ENCODE measurements around the gene SRC. TPM values are rescaled to one million over a fixed set of nuclear protein-coding genes. Genes with fewer than 3 reads are reported as not detected.

The SRC gene
- polyA plus RNA-seq, 1 experiment, result 13.9 TPM

DNA sequence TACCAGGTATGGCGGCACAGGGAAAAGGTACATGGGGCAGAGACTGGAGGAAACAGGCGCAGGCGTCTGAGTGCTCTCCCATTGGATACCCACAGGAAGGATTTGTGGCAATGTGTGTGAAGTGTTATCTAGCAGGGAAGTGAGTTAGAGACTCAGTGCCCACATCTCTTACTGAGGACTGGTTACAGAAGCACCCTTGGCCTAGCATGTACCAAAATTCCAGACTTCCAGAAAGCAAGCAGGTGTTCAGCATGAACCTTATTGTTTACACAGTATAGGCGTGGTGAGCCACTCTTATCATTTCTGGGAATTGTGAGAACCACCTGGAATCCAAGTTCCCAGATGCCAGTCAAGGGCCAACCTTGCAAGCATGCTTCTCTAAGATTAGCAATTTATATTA, 42.3 kb upstream of the SRC start:
- ChIA-PET CTCF (no interaction called here), POLR2A (no interaction called here)
- TF ChIP-seq, protein P1, sequence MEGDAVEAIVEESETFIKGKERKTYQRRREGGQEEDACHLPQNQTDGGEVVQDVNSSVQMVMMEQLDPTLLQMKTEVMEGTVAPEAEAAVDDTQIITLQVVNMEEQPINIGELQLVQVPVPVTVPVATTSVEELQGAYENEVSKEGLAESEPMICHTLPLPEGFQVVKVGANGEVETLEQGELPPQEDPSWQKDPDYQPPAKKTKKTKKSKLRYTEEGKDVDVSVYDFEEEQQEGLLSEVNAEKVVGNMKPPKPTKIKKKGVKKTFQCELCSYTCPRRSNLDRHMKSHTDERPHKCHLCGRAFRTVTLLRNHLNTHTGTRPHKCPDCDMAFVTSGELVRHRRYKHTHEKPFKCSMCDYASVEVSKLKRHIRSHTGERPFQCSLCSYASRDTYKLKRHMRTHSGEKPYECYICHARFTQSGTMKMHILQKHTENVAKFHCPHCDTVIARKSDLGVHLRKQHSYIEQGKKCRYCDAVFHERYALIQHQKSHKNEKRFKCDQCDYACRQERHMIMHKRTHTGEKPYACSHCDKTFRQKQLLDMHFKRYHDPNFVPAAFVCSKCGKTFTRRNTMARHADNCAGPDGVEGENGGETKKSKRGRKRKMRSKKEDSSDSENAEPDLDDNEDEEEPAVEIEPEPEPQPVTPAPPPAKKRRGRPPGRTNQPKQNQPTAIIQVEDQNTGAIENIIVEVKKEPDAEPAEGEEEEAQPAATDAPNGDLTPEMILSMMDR (IDR thresholded peaks at IDR 0.05; ENCODE audit: low read depth, low read length), result no peak
- DNase-seq (ENCODE audit: low read depth, low spot score), result no peak
- Histone ChIP-seq H3K27ac (ENCODE audit: low read depth, low read length) (no peak overlapping the region), H3K9me3 (ENCODE audit: control insufficient read depth, insufficient read depth, low read length) (no peaks in the 10 kb centered on the region), H3K27me3 (ENCODE audit: control insufficient read depth, insufficient read depth, low read length) (no peaks in the 10 kb centered on the region), H3K4me3 (ENCODE audit: low read depth, low read length) (no peak overlapping the region)

DNA sequence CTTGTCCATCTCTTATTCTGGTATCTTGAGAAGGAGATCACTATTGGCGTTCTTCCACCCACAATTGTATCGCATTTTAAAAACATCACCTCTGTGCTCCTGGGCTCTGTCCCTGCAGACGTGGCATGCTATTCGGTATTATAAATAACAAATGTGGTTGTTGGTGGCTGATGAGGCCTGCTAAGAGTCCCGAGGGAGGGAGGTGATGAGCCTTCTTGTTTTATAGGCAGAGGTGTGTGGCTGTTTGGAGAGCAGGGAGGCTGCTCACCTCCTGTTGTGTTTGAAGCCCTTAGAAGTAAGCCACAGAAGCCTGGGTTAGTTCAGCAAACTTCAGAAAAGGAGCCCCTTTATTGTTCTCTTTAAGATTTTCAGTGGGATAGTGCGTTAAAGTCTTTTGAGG, 40.9 kb upstream of the SRC start:
- no peak for DNase-seq (ENCODE audit: low read depth, low spot score)
- H3K27me3 ChIP-seq (ENCODE audit: control insufficient read depth, insufficient read depth, low read length), result no peaks in the 10 kb centered on the region
- H3K4me3 ChIP-seq (ENCODE audit: low read depth, low read length), result no peak overlapping the region
- no peak overlapping the region for H3K27ac ChIP-seq (ENCODE audit: low read depth, low read length)
- no peaks in the 10 kb centered on the region for H3K9me3 ChIP-seq (ENCODE audit: control insufficient read depth, insufficient read depth, low read length)
- CTCF ChIA-PET, result no interaction called here
- TF ChIP-seq, protein P1 (IDR thresholded peaks at IDR 0.05; ENCODE audit: low read depth, low read length), result no peak
- POLR2A ChIA-PET, result no interaction called here

DNA sequence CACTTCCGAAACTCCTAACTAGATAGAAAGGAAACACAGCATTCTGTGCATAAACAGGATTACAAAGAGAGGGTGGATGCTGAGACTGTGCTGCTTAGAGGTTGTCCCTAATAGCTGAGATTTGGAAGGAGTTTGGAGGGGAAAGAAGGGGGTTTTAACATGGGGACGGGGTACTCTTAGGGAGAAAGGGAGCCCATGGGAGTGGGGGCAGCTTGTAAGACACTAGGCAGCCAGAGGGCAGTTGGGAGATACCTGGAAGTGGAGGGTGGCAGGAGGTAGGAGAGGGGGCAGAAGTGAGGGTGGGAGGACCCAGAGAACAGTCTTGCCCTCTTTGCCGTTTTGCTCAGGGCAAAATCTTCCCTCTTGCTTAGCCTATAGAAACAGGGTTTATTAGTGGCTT, 40.1 kb upstream of the SRC start:
- CTCF ChIA-PET, result no interaction called here
- TF ChIP-seq, protein P1 (IDR thresholded peaks at IDR 0.05; ENCODE audit: low read depth, low read length), result no peak
- no peak for DNase-seq (ENCODE audit: low read depth, low spot score)
- POLR2A ChIA-PET, result no interaction called here
- Histone ChIP-seq H3K9me3 (ENCODE audit: control insufficient read depth, insufficient read depth, low read length) (no peaks in the 10 kb centered on the region), H3K27ac (ENCODE audit: low read depth, low read length) (no peak overlapping the region), H3K4me3 (ENCODE audit: low read depth, low read length) (no peak overlapping the region), H3K27me3 (ENCODE audit: control insufficient read depth, insufficient read depth, low read length) (no peaks in the 10 kb centered on the region)

DNA sequence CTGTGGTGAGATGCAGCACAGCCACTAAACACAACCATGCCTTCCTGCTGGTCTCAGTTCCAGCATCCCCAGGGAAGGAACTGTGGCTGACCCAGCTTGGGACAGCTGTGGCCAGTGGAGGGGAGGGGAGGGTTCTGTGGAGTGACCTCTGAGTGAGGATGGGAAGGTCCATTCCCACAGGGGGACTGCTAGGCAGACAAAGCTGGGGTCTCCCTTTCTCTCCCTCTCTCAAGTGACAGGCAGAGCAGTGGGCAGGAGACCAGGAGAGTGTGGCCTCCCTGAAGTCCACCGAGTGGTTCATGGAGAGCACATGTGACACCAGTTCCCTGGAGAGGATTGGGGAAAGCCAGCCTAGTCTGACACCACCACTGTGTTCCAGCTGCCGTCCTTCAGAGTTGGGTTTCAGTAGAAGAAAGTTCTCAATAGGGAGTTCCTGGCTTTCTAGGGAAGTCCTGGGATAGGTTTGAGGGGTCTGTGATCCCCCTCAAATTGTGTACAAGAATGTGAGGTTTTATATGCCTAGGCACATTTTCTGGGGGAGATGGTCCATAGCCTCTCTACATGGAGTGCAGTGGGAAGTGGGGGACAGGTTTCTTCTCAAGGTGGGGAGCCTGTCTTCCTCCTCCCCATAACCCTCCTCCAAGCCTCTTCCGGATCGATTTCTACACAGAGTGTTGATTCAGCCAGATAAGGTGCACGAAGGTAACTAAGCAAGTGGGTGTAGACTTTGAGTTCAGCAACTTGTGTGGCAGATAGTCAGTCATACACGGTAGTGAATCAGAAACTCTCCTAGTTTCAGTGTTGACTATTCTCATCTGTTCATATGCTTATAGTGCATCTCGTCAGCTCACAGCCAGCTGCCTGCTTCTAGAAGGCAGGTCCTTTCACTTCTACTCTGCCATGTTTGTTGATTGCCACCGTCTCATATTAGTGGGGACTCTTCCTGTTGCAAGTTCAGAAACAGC, 37.6 kb upstream of the SRC start:
- CTCF ChIA-PET, result no interaction called here
- TF ChIP-seq, protein P1 (IDR thresholded peaks at IDR 0.05; ENCODE audit: low read depth, low read length), result no peak
- no peaks in the 10 kb centered on the region for H3K9me3 ChIP-seq (ENCODE audit: control insufficient read depth, insufficient read depth, low read length)
- no peak overlapping the region for H3K4me3 ChIP-seq (ENCODE audit: low read depth, low read length)
- DNase-seq (ENCODE audit: low read depth, low spot score), result no peak
- no peaks in the 10 kb centered on the region for H3K27me3 ChIP-seq (ENCODE audit: control insufficient read depth, insufficient read depth, low read length)
- POLR2A ChIA-PET, result no interaction called here
- no peak overlapping the region for H3K27ac ChIP-seq (ENCODE audit: low read depth, low read length)

DNA sequence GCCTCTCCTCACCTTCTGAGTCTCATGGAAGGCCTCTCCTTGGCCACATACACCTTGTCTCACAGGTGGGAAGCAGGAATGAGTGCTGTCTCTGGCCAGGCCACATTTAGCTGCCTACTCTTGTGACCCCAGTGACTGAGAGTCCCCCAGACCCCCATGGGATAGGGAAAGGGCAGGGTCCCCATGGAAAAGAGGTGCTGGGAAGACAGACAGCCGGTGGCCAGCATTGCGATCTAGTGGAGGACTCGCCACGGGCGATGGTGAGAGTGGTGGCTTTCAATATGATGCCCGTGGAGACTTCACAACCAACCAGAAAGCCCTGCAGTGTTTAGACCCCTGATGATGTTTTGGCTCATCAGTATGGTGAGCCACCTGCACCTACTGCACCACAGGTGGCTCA, 36.6 kb upstream of the SRC start:
- TF ChIP-seq, protein P1 (IDR thresholded peaks at IDR 0.05; ENCODE audit: low read depth, low read length), result no peak
- ChIA-PET POLR2A (no interaction called here), CTCF (no interaction called here)
- Histone ChIP-seq H3K4me3 (ENCODE audit: low read depth, low read length) (no peak overlapping the region), H3K27me3 (ENCODE audit: control insufficient read depth, insufficient read depth, low read length) (no peaks in the 10 kb centered on the region), H3K9me3 (ENCODE audit: control insufficient read depth, insufficient read depth, low read length) (no peaks in the 10 kb centered on the region), H3K27ac (ENCODE audit: low read depth, low read length) (no peak overlapping the region)
- DNase-seq (ENCODE audit: low read depth, low spot score), result no peak

Data from AG04450 (cell line).